Stomach (tissue), 9 donors: Measurements from ENCODE around the gene MCF2L. TPM values are rescaled to one million over a fixed set of nuclear protein-coding genes. Genes with fewer than 3 reads are reported as not detected.

ENCODE experiments used
- DNase-seq, 2 donors: peaks; one replicate each; pipeline versions ENCODE4 v3.0.0 to v3.0.0-alpha.2; 2013 to 2019
- H3K27ac ChIP-seq, 5 donors: fragments of 200-600 bp in 4 of 5; sonication (generic) in 4 of 5; one replicate each; pipeline ENCODE4 v1.5.1; 2013 to 2019; ENCODE audit warnings: mild to moderate bottlenecking in 1 of 5, moderate library complexity in 1 of 5
- H3K27me3 ChIP-seq, 3 donors: fragments of 200-600 bp; sonication (generic); one replicate each; pipeline ENCODE4 v1.5.1; 2017 to 2019; ENCODE audit warnings: mixed run types in 1 of 3
- H3K36me3 ChIP-seq, 4 donors: fragments of 200-600 bp; sonication (generic); 1 replicate in 3 of 4; 2 replicates in 1 of 4; pipeline ENCODE4 v1.5.1; 2016 to 2019
- H3K4me1 ChIP-seq, 4 donors: fragments of 200-600 bp; sonication (generic); one replicate each; pipeline ENCODE4 v1.5.1; 2016 to 2019
- H3K4me3 ChIP-seq, 4 donors: fragments of 200-600 bp; sonication (generic) in 3 of 4; one replicate each; pipeline ENCODE4 v1.5.1; 2016 to 2019; ENCODE audit warnings: mild to moderate bottlenecking in 1 of 4
- H3K9me3 ChIP-seq, 4 donors: fragments of 200-600 bp; sonication (generic); one replicate each; pipeline ENCODE4 v1.5.1; 2016 to 2019
- EP300 ChIP-seq: sonication (generic); formaldehyde crosslinking; IDR thresholded peaks from one replicate; pipeline ENCODE4 v1.6.1; 2017; ENCODE audit warnings: antibody characterized with exemption
- POLR2A ChIP-seq, 4 donors: fragments of 450-650 bp; IDR thresholded peaks; one replicate each; pipeline ENCODE4 v1.6.1; 2016; ENCODE audit warnings: antibody characterized with exemption in 4 of 4, control low read depth in 2 of 4, mild to moderate bottlenecking in 1 of 4, moderate library complexity in 1 of 4
- POLR2AphosphoS5 ChIP-seq, 3 donors: sonication (generic); formaldehyde crosslinking; IDR thresholded peaks; one replicate each; pipeline ENCODE4 v1.6.1; 2016; ENCODE audit warnings: antibody characterized with exemption in 3 of 3
- WGBS, 5 donors: extraction: QIAGEN DNeasy Blood & Tissue Kit in 3 of 5; methylation state at CpG; one replicate each; pipeline versions ENCODE4 v1.1.5 to v1.1.7; 2013 to 2018; 5-methylcytosine and 5-hydroxymethylcytosine counted together
- intact Hi-C: fragments of 100-400 bp; cut with DNase I; formaldehyde crosslinking; loops from one replicate; pipeline ENCODE4 v1.15.1; 2023; ENCODE audit warnings: low total_unique reads
- polyA plus RNA-seq, 3 donors: library from polyadenylated mRNA; stranded (reverse); fragments of 200-250 nt; gene quantifications; one replicate each; pipeline ENCODE4 v1.2.3, GENCODE V29; 2013
- total RNA-seq, 5 donors: library from RNA; depleted of rRNA; stranded (reverse); fragments of >200 nt; gene quantifications; one replicate each; pipeline versions ENCODE4 v1.1.0 to v1.2.3, GENCODE V29; 2014 to 2016
- TF ChIP-seq, protein P1 (sequence below), 7 experiments: fragments of 450-650 bp in 4 of 7; fragments of 200-600 bp in 3 of 7; sonication (generic) in 3 of 7; IDR thresholded peaks; one replicate each; pipeline ENCODE4 v1.5.1; 2016 to 2019; ENCODE audit warnings: antibody characterized with exemption in 7 of 7, control low read depth in 2 of 7, mild to moderate bottlenecking in 1 of 7
- donor health status: healthy with polysubstance abuse.
- donor health status: Bipolar disorder and iron deficiency.
- donor health status: healthy.

MCF2L gene
- total and polyA plus RNA-seq, 8 donors, result 10.8 to 363 (median 39.4) TPM

GRCh38 chr13:113082198-113083021, 113.4 kb downstream of the MCF2L start:
- H3K36me3 ChIP-seq, result peaks cover 0 to 73% (median 58%) of the 10 kb centered on the region in 4 donors
- H3K9me3 ChIP-seq, result no peaks in the 10 kb centered on the region
- DNase-seq, result no peak
- no peak overlapping the region for H3K27ac ChIP-seq
- TF ChIP-seq EP300, result no peak
- no peak for TF ChIP-seq POLR2AphosphoS5 (IDR thresholded peaks at IDR 0.05)
- TF ChIP-seq POLR2A (IDR thresholded peaks at IDR 0.05), result no peak
- TF ChIP-seq, protein P1, sequence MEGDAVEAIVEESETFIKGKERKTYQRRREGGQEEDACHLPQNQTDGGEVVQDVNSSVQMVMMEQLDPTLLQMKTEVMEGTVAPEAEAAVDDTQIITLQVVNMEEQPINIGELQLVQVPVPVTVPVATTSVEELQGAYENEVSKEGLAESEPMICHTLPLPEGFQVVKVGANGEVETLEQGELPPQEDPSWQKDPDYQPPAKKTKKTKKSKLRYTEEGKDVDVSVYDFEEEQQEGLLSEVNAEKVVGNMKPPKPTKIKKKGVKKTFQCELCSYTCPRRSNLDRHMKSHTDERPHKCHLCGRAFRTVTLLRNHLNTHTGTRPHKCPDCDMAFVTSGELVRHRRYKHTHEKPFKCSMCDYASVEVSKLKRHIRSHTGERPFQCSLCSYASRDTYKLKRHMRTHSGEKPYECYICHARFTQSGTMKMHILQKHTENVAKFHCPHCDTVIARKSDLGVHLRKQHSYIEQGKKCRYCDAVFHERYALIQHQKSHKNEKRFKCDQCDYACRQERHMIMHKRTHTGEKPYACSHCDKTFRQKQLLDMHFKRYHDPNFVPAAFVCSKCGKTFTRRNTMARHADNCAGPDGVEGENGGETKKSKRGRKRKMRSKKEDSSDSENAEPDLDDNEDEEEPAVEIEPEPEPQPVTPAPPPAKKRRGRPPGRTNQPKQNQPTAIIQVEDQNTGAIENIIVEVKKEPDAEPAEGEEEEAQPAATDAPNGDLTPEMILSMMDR (IDR thresholded peaks at IDR 0.05), result no peak
- intact Hi-C loops, result no loop called here
- no peak overlapping the region for H3K4me3 ChIP-seq
- H3K4me1 ChIP-seq, result no peaks in the 10 kb centered on the region
- H3K27me3 ChIP-seq, result peaks cover 0 to 5% (median 0%) of the 10 kb centered on the region in 3 donors
- WGBS, 5 donors, result 76 to 90% (median 85%) methylated on average over 22 to 26 of the region's 26 CpGs

- DNase-seq, result no peak
- intact Hi-C loops, result no loop called here
- H3K36me3 ChIP-seq, result peaks cover 5 to 73% (median 58%) of the 10 kb centered on the region in 4 donors
- H3K9me3 ChIP-seq, result no peaks in the 10 kb centered on the region
- H3K27me3 ChIP-seq, result peaks cover 0 to 8% (median 0%) of the 10 kb centered on the region in 3 donors
- no peak overlapping the region for H3K27ac ChIP-seq
- H3K4me3 ChIP-seq, result no peak overlapping the region
- H3K4me1 ChIP-seq, result no peaks in the 10 kb centered on the region
- TF ChIP-seq POLR2AphosphoS5 (IDR thresholded peaks at IDR 0.05) (no peak), EP300 (no peak), POLR2A (IDR thresholded peaks at IDR 0.05) (no peak)
- TF ChIP-seq, protein P1 (IDR thresholded peaks at IDR 0.05), result no peak
- WGBS, 5 donors, result 89 to 97% (median 91%) methylated on average over 9 to 10 of the region's 10 CpGs
These were observed 114.0 kb downstream of the MCF2L start for GRCh38 chr13:113083022-113083373.

GRCh38 chr13:113083402-113084061, 114.5 kb downstream of the MCF2L start:
- TF ChIP-seq POLR2AphosphoS5 (IDR thresholded peaks at IDR 0.05), result no peak
- TF ChIP-seq EP300, result no peak
- TF ChIP-seq, protein P1 (IDR thresholded peaks at IDR 0.05), result no peak
- no peak for TF ChIP-seq POLR2A (IDR thresholded peaks at IDR 0.05)
- peaks cover 5 to 73% (median 58%) of the 10 kb centered on the region in 4 donors for H3K36me3 ChIP-seq
- H3K27me3 ChIP-seq, result peaks cover 0 to 10% (median 0%) of the 10 kb centered on the region in 3 donors
- H3K9me3 ChIP-seq, result no peaks in the 10 kb centered on the region
- intact Hi-C loops, result no loop called here
- no peak overlapping the region for H3K27ac ChIP-seq
- no peak overlapping the region for H3K4me3 ChIP-seq
- H3K4me1 ChIP-seq, result no peaks in the 10 kb centered on the region
- DNase-seq, result peak in 1 of 2 donors; percentile 48
- WGBS, 5 donors, result 55 to 73% (median 64%) methylated on average over 12 to 18 of the region's 18 CpGs

DNA sequence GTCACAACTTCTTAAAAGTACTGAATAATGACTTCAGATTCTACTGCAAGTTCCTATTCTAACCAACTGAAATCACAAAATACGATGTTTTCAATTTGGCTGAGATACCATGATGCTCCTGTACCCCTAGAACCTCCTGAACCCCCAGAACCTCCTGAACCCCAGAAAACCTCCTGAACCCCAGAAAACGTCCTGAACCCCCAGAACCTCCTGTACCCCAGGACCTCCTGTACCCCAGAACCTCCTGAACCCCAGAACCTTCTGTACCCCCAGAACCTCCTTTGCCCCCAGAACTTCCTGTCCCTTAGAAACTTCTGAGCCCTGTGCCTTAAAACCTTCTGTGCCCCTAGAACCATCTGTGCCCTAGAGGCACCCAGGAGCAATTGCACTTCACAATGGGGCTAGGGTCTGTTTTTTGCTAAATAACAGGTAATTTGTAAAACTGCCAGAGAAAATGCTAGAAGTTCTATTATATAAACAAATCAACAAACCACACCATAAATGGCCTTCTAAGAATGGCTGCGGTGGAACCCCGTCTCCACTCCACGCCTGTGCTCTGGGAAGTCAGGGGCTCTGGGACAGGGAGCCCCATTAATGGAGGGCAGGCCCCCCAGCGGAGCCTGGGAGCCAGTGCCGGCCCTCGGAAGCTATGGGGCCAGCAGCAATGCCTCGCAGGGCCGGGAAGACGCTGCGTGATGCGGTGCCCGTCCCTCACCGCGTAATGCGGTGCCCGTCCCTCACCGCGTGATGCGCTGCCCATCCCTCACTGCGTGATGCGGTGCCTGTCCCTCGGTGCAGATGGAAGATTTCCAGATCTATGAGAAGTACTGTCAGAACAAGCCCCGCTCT, 115.3 kb downstream of the MCF2L start:
- H3K36me3 ChIP-seq, result peaks cover 5 to 71% (median 57%) of the 10 kb centered on the region in 4 donors
- 91 to 94% (median 94%) methylated on average over 9 to 25 of the region's 25 CpGs for WGBS, 5 donors
- peaks cover 0 to 10% (median 0%) of the 10 kb centered on the region in 3 donors for H3K27me3 ChIP-seq
- no peak overlapping the region for H3K4me3 ChIP-seq
- intact Hi-C loops, result no loop called here
- no peak overlapping the region for H3K27ac ChIP-seq
- no peaks in the 10 kb centered on the region for H3K4me1 ChIP-seq
- TF ChIP-seq EP300 (no peak), POLR2AphosphoS5 (IDR thresholded peaks at IDR 0.05) (no peak), POLR2A (IDR thresholded peaks at IDR 0.05) (no peak)
- TF ChIP-seq, protein P1 (IDR thresholded peaks at IDR 0.05), result no peak
- DNase-seq, result no peak
- no peaks in the 10 kb centered on the region for H3K9me3 ChIP-seq
